Astrocyte (in vitro differentiated cells and primary cell): Measurements from ENCODE around the gene MCCC1. TPM values are rescaled to one million over a fixed set of nuclear protein-coding genes. Genes with fewer than 3 reads are reported as not detected.

Experiments used
- DNase-seq: peaks from one replicate; pipeline ENCODE4 v3.0.0-alpha.2; 2010; ENCODE audit warnings: low read depth
- FAIRE-seq: peaks from 2 replicates; lab custom pipeline; 2011; peaks lifted over from hg19 to GRCh38; lab: Jason Lieb, UNC
- H2AFZ ChIP-seq: 2 replicates; pipeline ENCODE4 v1.6.0; 2012; ENCODE audit warnings: low read depth, low read length, inconsistent platforms
- H3K27ac ChIP-seq: 2 replicates; pipeline ENCODE4 v1.5.1; 2011; ENCODE audit warnings: low read depth, low read length, inconsistent platforms
- H3K27me3 ChIP-seq: 2 replicates; pipeline ENCODE4 v1.6.0; 2011; ENCODE audit warnings: low read length, inconsistent platforms; ENCODE audit not compliant: insufficient read depth
- H3K36me3 ChIP-seq: 2 replicates; pipeline ENCODE4 v1.5.1; 2011; ENCODE audit warnings: low read length, inconsistent platforms; ENCODE audit not compliant: insufficient read depth
- H3K4me1 ChIP-seq: 2 replicates; pipeline ENCODE4 v1.5.1; 2011; ENCODE audit warnings: low read length, inconsistent platforms; ENCODE audit not compliant: insufficient read depth
- H3K4me2 ChIP-seq: 2 replicates; pipeline ENCODE4 v1.6.0; 2012; ENCODE audit warnings: low read length, inconsistent platforms
- H3K4me3 ChIP-seq: 2 replicates; pipeline ENCODE4 v1.5.1; 2011; ENCODE audit warnings: low read depth, mild to moderate bottlenecking, low read length, inconsistent platforms; ENCODE audit not compliant: insufficient read depth
- H3K79me2 ChIP-seq: 2 replicates; pipeline ENCODE4 v1.6.0; 2012; ENCODE audit warnings: mild to moderate bottlenecking, low read length, inconsistent platforms; ENCODE audit not compliant: insufficient read depth
- H3K9ac ChIP-seq: 2 replicates; pipeline ENCODE4 v1.6.0; 2012; ENCODE audit warnings: mild to moderate bottlenecking, low read length, inconsistent platforms
- H3K9me3 ChIP-seq: 2 replicates; pipeline ENCODE4 v1.5.1; 2012; ENCODE audit warnings: low read depth, mild to moderate bottlenecking, low read length, inconsistent platforms; ENCODE audit not compliant: insufficient read depth
- H4K20me1 ChIP-seq: 2 replicates; pipeline ENCODE4 v1.6.0; 2012; ENCODE audit warnings: low read length, inconsistent platforms; ENCODE audit not compliant: insufficient read depth
- H3K27ac Mint-ChIP-seq: one replicate; pipeline ENCODE4 v1.8.0; 2021; ENCODE audit warnings: mild to moderate bottlenecking, mixed read lengths; ENCODE audit not compliant: unreplicated experiment
- H3K27me3 Mint-ChIP-seq: one replicate; pipeline ENCODE4 v1.8.0; 2021; ENCODE audit warnings: low read depth, mixed read lengths; ENCODE audit not compliant: unreplicated experiment
- H3K36me3 Mint-ChIP-seq: one replicate; pipeline ENCODE4 v1.8.0; 2021; ENCODE audit warnings: low read depth, mixed read lengths; ENCODE audit not compliant: unreplicated experiment
- H3K4me1 Mint-ChIP-seq: one replicate; pipeline ENCODE4 v1.8.0; 2021; ENCODE audit warnings: low read depth, mixed read lengths; ENCODE audit not compliant: unreplicated experiment
- H3K4me3 Mint-ChIP-seq: one replicate; pipeline ENCODE4 v1.8.0; 2021; ENCODE audit warnings: mild to moderate bottlenecking, moderate library complexity, mixed read lengths; ENCODE audit not compliant: unreplicated experiment
- H3K9me3 Mint-ChIP-seq: one replicate; pipeline ENCODE4 v1.8.0; 2021; ENCODE audit warnings: mild to moderate bottlenecking, mixed read lengths; ENCODE audit not compliant: unreplicated experiment
- CTCF ChIP-seq: IDR thresholded peaks from 2 replicates; pipeline ENCODE4 v1.5.1; 2011; ENCODE audit warnings: low read depth, mild to moderate bottlenecking, inconsistent platforms, low read length, moderate library complexity; ENCODE audit not compliant: insufficient read depth
- EZH2 ChIP-seq: IDR thresholded peaks from 2 replicates; pipeline ENCODE4 v1.6.1; 2012; ENCODE audit warnings: mild to moderate bottlenecking, low read length, inconsistent platforms; ENCODE audit not compliant: insufficient read depth
- total RNA-seq: library from RNA; stranded (reverse); gene quantifications from 2 replicates; pipeline ENCODE4 v1.2.1, GENCODE V29; 2021

The MCCC1 gene
- total RNA-seq, 1 donor from 2014 or later = 13.4 TPM

- peaks cover 20% of the 10 kb centered on the region for H3K27me3 Mint-ChIP-seq
- no peak overlapping the region for H3K27ac Mint-ChIP-seq
- DNase-seq (no peak), FAIRE-seq (no peak)
- no peak overlapping the region for H3K4me3 Mint-ChIP-seq
- H3K36me3 Mint-ChIP-seq = no peaks in the 10 kb centered on the region
- Histone ChIP-seq H3K4me1 (no peaks in the 10 kb centered on the region), H3K9ac (no peak overlapping the region), H3K9me3 (peaks cover 5% of the 10 kb centered on the region), H3K79me2 (no peaks in the 10 kb centered on the region), H3K4me2 (peak overlapping the region; percentile 25), H3K27ac (no peak overlapping the region), H3K4me3 (no peak overlapping the region), H2AFZ (no peak overlapping the region), H3K36me3 (no peaks in the 10 kb centered on the region), H4K20me1 (no peaks in the 10 kb centered on the region), H3K27me3 (peaks cover 7% of the 10 kb centered on the region)
- TF ChIP-seq CTCF (no peak), EZH2 (no peak)
- H3K9me3 Mint-ChIP-seq = peaks cover 6% of the 10 kb centered on the region
- peaks cover 2% of the 10 kb centered on the region for H3K4me1 Mint-ChIP-seq
Measured at GRCh38 chr3:183131735-183132134, 32.4 kb upstream of the MCCC1 start.

GRCh38 chr3:183131186-183131725 is 32.0 kb upstream of the MCCC1 start:
- H3K27me3 Mint-ChIP-seq = peaks cover 20% of the 10 kb centered on the region
- Histone ChIP-seq H3K36me3 (no peaks in the 10 kb centered on the region), H3K9me3 (peaks cover 5% of the 10 kb centered on the region), H3K27me3 (peaks cover 7% of the 10 kb centered on the region), H2AFZ (no peak overlapping the region), H3K9ac (no peak overlapping the region), H4K20me1 (no peaks in the 10 kb centered on the region), H3K4me3 (no peak overlapping the region), H3K4me2 (peak overlapping the region; percentile 25), H3K4me1 (no peaks in the 10 kb centered on the region), H3K27ac (no peak overlapping the region), H3K79me2 (no peaks in the 10 kb centered on the region)
- H3K4me3 Mint-ChIP-seq = no peak overlapping the region
- DNase-seq = no peak
- FAIRE-seq = no peak
- H3K9me3 Mint-ChIP-seq = peaks cover 6% of the 10 kb centered on the region
- H3K4me1 Mint-ChIP-seq = peaks cover 2% of the 10 kb centered on the region
- no peaks in the 10 kb centered on the region for H3K36me3 Mint-ChIP-seq
- no peak for TF ChIP-seq CTCF
- no peak for TF ChIP-seq EZH2
- H3K27ac Mint-ChIP-seq = no peak overlapping the region

GRCh38 chr3:183129243-183129642 is 29.9 kb upstream of the MCCC1 start:
- Histone ChIP-seq H3K27me3 (no peaks in the 10 kb centered on the region), H3K9me3 (peaks cover 5% of the 10 kb centered on the region), H2AFZ (no peak overlapping the region), H3K79me2 (no peaks in the 10 kb centered on the region), H3K4me3 (no peak overlapping the region), H4K20me1 (no peaks in the 10 kb centered on the region), H3K4me1 (no peaks in the 10 kb centered on the region), H3K36me3 (no peaks in the 10 kb centered on the region), H3K27ac (no peak overlapping the region), H3K4me2 (no peak overlapping the region), H3K9ac (no peak overlapping the region)
- H3K36me3 Mint-ChIP-seq = no peaks in the 10 kb centered on the region
- no peak overlapping the region for H3K4me3 Mint-ChIP-seq
- H3K27me3 Mint-ChIP-seq = peaks cover 5% of the 10 kb centered on the region
- peaks cover 6% of the 10 kb centered on the region for H3K9me3 Mint-ChIP-seq
- no peak for TF ChIP-seq EZH2
- TF ChIP-seq CTCF = no peak
- DNase-seq = no peak
- peaks cover 2% of the 10 kb centered on the region for H3K4me1 Mint-ChIP-seq
- no peak overlapping the region for H3K27ac Mint-ChIP-seq
- FAIRE-seq = no peak
